Natural killer cell (primary cell): Measurements from ENCODE around the gene VPS26C. TPM values are rescaled to one million over a fixed set of nuclear protein-coding genes. Genes with fewer than 3 reads are reported as not detected.

Experiments
- ATAC-seq, 3 donors: fragments of 150-1000 bp in 2 of 3; fragments of 200-7000 bp in 1 of 3; cut with Tn5 transposase; 1 replicate in 1 of 3; 2 replicates in 2 of 3; pipeline ENCODE4 v1.10.0; 2021; ENCODE audit warnings: mild to moderate bottlenecking in 2 of 3, moderate library complexity in 2 of 3
- DNase-seq, 2 donors: peaks; one replicate each; pipeline versions ENCODE4 v3.0.0 to v3.0.0-alpha.2; 2013 to 2021; ENCODE audit warnings: mixed read lengths in 1 of 2
- H3K27ac ChIP-seq: one replicate; pipeline ENCODE4 v1.5.1; 2013; ENCODE audit warnings: mild to moderate bottlenecking, low read length
- H3K27me3 ChIP-seq: one replicate; pipeline ENCODE4 v1.6.1; 2013; ENCODE audit warnings: low read length; ENCODE audit not compliant: control insufficient read depth, insufficient read depth
- H3K36me3 ChIP-seq: one replicate; pipeline ENCODE4 v1.6.1; 2013; ENCODE audit warnings: low read length; ENCODE audit not compliant: control insufficient read depth, insufficient read depth
- H3K4me1 ChIP-seq: one replicate; pipeline ENCODE4 v1.6.1; 2013; ENCODE audit warnings: low read length; ENCODE audit not compliant: control insufficient read depth, insufficient read depth
- H3K4me3 ChIP-seq: one replicate; pipeline ENCODE4 v1.5.1; 2013; ENCODE audit warnings: low read length
- H3K9me3 ChIP-seq: one replicate; pipeline ENCODE4 v1.6.1; 2013; ENCODE audit warnings: low read length; ENCODE audit not compliant: control insufficient read depth, insufficient read depth
- H3K27ac Mint-ChIP-seq, 2 donors: one replicate each; pipeline ENCODE4 v1.8.0; 2022; ENCODE audit warnings: mild to moderate bottlenecking in 2 of 2, mixed read lengths in 2 of 2, moderate library complexity in 1 of 2
- H3K27me3 Mint-ChIP-seq, 2 donors: one replicate each; pipeline ENCODE4 v1.8.0; 2022; ENCODE audit warnings: low read depth in 2 of 2, mixed read lengths in 2 of 2
- H3K36me3 Mint-ChIP-seq: one replicate; pipeline ENCODE4 v1.8.0; 2022; ENCODE audit warnings: mixed read lengths
- H3K4me1 Mint-ChIP-seq, 2 donors: one replicate each; pipeline ENCODE4 v1.8.0; 2022; ENCODE audit warnings: mixed read lengths in 2 of 2
- H3K4me3 Mint-ChIP-seq: one replicate; pipeline ENCODE4 v1.8.0; 2022; ENCODE audit warnings: mild to moderate bottlenecking, moderate library complexity, mixed read lengths
- H3K9me3 Mint-ChIP-seq, 2 donors: one replicate each; pipeline ENCODE4 v1.8.0; 2022; ENCODE audit warnings: mixed read lengths in 2 of 2
- WGBS: methylation state at CpG from one replicate; pipeline ENCODE4 v1.1.7; 2013; ENCODE audit warnings: missing lambda C conversion rate; ENCODE audit not compliant: insufficient coverage; 5-methylcytosine and 5-hydroxymethylcytosine counted together
- intact Hi-C: fragments of 100-400 bp; cut with micrococcal nuclease; formaldehyde crosslinking; loops from one replicate; pipeline ENCODE4 v1.14.2; 2022
- total RNA-seq, 4 donors: library from RNA; stranded (reverse); fragments of 120-200 nt in 1 of 4; gene quantifications; one replicate each; pipeline versions ENCODE4 v1.2.3 to v1.2.4, GENCODE V29; 2013 to 2022
- TF ChIP-seq, protein P1 (sequence below): fragments of 200-600 bp; IDR thresholded peaks from one replicate; pipeline ENCODE4 v1.8.0; 2022; ENCODE audit warnings: antibody characterized with exemption

The VPS26C gene
- total RNA-seq, 3 donors from 2014 or later (not counting 1 experiment from before 2014, with no cell fraction given): 71.1 to 84.7 (median 72.2) TPM

DNA sequence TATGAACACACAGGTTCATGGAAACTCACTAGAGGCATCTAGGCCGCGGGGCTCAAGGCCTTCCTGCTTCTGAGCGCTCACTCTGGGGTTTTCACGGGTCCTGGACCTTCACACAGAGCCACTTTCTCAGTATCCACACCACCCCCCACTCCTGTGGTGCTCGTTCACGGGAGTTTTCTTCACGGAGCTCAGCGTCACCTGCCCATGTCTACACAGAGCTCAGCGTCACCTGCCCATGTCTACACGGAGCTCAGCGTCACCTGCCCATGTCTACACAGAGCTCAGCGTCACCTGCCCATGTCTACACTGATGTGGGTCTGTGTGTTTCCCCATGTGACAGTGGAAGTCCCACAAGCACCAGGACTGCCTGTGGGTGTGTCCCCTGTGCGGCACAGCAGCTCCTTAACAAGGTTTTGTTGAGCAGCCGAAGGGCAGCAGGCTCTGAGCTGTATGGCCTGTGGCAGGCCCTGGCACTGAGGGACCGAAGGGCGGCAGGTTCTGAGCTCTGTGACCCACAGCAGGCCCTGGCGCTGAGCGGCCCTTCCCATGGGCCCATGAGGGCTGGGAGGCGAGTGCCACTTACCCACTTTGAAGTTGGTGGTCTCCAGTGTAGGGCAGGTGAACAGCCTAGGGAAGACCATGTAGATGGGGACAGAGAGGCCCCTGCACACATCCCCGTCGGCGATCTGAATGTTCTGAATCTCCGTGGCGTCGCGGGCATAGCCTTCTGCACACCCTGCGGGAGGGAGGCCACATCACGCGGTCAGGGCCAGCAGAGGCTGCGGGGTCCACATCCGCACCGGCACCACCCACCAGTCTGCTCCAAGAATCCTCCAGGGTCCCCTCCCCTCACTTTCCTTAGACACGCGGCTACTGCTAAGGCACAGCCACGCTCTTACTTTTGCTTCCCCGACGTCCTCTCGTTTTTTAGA, 39.8 kb downstream of the VPS26C start:
- peak overlapping the region; percentile 89 to 95 for H3K27ac Mint-ChIP-seq
- H3K4me3 Mint-ChIP-seq: no peak overlapping the region
- peaks cover 36 to 52% of the 10 kb centered on the region in 2 donors for H3K4me1 Mint-ChIP-seq
- H3K4me3 ChIP-seq: no peak overlapping the region
- TF ChIP-seq, protein P1, sequence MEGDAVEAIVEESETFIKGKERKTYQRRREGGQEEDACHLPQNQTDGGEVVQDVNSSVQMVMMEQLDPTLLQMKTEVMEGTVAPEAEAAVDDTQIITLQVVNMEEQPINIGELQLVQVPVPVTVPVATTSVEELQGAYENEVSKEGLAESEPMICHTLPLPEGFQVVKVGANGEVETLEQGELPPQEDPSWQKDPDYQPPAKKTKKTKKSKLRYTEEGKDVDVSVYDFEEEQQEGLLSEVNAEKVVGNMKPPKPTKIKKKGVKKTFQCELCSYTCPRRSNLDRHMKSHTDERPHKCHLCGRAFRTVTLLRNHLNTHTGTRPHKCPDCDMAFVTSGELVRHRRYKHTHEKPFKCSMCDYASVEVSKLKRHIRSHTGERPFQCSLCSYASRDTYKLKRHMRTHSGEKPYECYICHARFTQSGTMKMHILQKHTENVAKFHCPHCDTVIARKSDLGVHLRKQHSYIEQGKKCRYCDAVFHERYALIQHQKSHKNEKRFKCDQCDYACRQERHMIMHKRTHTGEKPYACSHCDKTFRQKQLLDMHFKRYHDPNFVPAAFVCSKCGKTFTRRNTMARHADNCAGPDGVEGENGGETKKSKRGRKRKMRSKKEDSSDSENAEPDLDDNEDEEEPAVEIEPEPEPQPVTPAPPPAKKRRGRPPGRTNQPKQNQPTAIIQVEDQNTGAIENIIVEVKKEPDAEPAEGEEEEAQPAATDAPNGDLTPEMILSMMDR: no peak
- no peak for DNase-seq
- no peaks in the 10 kb centered on the region for H3K9me3 ChIP-seq
- H3K36me3 Mint-ChIP-seq: no peaks in the 10 kb centered on the region
- WGBS: 94% methylated on average over 37 of the region's 38 CpGs
- no peaks in the 10 kb centered on the region for H3K27me3 ChIP-seq
- H3K27me3 Mint-ChIP-seq: no peaks in the 10 kb centered on the region
- H3K9me3 Mint-ChIP-seq: no peaks in the 10 kb centered on the region
- no peak for ATAC-seq
- H3K36me3 ChIP-seq: peaks cover 53% of the 10 kb centered on the region
- no peak overlapping the region for H3K27ac ChIP-seq
- H3K4me1 ChIP-seq: peaks cover 45% of the 10 kb centered on the region
- intact Hi-C loops: loop anchor here (10.0 kb wide), 1 partner anchor 153 kb away; the partner anchor contains the start of genes PIGP and TTC3

DNA sequence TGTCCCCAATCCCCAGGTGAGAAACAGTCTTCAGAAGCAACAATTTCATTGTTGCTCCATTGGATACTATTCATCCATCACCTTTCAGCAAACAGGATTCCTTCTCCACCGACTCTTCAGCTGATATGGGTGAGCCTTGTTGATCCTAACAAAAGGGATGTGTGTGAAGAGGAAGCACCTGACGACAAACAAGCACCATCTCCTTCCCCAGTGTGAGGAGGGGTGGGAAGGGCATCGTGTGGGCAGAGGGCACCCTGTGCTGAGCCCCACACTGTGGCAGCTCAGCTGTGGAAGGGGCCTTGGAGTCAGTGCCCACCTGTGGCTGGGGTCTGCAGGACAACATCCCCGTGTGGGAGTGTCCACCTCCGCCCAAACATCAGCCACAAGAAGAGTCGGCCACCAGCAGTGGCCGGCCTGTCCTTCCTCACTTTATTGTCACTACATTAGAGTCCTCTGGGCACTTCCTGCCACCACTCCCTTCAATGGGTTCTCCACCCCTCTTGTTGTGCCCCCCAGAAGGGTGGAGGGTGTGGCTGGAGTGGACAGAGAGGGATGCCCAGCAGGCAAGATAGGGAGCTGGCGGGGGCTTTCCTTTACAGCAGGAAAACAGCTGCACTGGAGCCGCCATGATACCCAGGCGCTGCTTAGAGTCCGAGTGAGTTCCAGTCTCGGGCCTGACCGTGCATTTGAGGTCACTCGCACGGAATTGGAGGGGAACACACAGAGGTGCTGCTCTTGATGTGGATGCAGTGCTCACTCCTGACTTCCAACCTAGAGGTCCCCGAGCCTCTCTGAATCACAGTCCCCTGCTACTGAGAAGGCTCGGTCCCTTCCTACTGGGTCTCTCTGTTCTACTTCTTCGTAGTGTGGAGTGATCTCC, 40.9 kb downstream of the VPS26C start:
- Histone ChIP-seq H3K4me1 (peaks cover 46% of the 10 kb centered on the region), H3K27ac (peak overlapping the region; percentile 61), H3K36me3 (peaks cover 43% of the 10 kb centered on the region), H3K9me3 (no peaks in the 10 kb centered on the region), H3K4me3 (no peak overlapping the region), H3K27me3 (no peaks in the 10 kb centered on the region)
- Mint-ChIP-seq H3K27ac (peak overlapping the region; percentile 89 to 95), H3K4me3 (peak overlapping the region; percentile 78), H3K36me3 (no peaks in the 10 kb centered on the region), H3K9me3 (no peaks in the 10 kb centered on the region), H3K4me1 (peaks cover 43 to 52% of the 10 kb centered on the region in 2 donors), H3K27me3 (no peaks in the 10 kb centered on the region)
- DNase-seq: no peak
- intact Hi-C loops: loop anchor here (10.0 kb wide), 1 partner anchor 151 kb away; the partner anchor contains the start of genes PIGP and TTC3
- ATAC-seq: no peak
- 84% methylated on average over 16 of the region's 18 CpGs for WGBS
- TF ChIP-seq, protein P1: no peak

DNA sequence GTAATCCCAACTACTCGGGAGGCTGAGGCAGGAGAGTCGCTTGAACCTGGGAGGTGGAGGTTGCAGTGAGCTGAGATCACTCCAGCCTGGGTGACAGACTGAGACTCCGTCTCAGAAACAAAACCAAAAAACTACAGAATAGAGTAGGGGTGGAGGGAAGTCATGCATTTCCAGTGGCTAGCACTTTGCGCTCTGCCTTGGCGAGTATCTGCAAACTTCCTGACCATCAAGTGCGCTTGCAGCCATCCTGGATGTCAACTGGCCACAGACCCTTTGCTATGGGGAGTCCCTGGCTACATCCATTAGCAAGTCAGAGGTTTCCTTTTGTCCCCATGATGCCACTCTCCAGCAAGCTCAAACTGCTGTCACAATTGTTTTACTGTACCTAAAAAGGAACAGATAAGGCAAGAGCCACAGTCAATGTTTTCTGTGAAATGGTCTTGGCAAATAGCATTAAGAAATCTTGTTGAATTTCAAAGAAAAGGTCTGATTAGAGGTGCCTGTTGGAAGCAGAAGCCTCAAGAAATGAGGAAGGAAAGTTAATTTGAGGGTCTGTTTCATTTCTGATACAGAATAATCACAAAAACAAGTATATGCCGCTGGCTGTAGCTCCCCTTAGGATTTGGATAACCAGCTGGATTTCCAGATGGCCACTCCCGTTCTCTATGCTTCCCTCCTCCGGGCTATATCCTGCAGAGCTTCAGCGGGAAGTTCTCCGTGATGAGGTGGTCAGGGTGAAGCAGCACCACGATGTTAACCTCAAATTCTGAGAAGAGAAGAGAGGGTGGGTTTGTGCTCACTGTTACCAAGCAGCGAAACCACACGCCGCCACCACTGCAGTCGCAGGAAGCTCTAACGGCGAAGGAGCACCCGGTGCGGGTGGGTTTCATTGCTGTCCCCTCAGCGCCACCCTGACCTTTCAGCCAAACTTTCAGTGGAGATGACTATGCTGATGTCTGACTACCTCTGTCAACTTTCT, 42.0 kb downstream of the VPS26C start:
- TF ChIP-seq, protein P1: no peak
- intact Hi-C loops: loop anchor here (1.0 to 10.0 kb wide), 4 partner anchors 32 to 337 kb away; partner anchors contain the start of genes PIGP, TTC3 and VPS26C
- Mint-ChIP-seq H3K36me3 (no peaks in the 10 kb centered on the region), H3K4me1 (peaks cover 54 to 57% of the 10 kb centered on the region in 2 donors), H3K27me3 (no peaks in the 10 kb centered on the region), H3K4me3 (peak overlapping the region; percentile 78), H3K9me3 (no peaks in the 10 kb centered on the region), H3K27ac (peak overlapping the region; percentile 89 to 95)
- peak overlapping the region; percentile 61 for H3K27ac ChIP-seq
- no peaks in the 10 kb centered on the region for H3K27me3 ChIP-seq
- peaks cover 34% of the 10 kb centered on the region for H3K36me3 ChIP-seq
- DNase-seq (peak; percentile 66 to 73), ATAC-seq (peak; percentile 44 to 69 (median 67))
- 16% methylated on average over 20 of the region's 21 CpGs for WGBS
- H3K9me3 ChIP-seq: no peaks in the 10 kb centered on the region
- peaks cover 46% of the 10 kb centered on the region for H3K4me1 ChIP-seq
- no peak overlapping the region for H3K4me3 ChIP-seq
